Trophoblast cell (in vitro differentiated cells and primary cell): ENCODE data around the gene SPG21.

ENCODE experiments used
- DNase-seq, 2 donors: peaks; one replicate each; pipeline ENCODE4 v3.0.0-alpha.2; 2016
- H2AFZ ChIP-seq: 2 replicates; pipeline ENCODE4 v1.6.1; 2013; ENCODE audit warnings: low read length, moderate library complexity, mild to moderate bottlenecking; ENCODE audit not compliant: insufficient read depth, poor library complexity
- H2AK5ac ChIP-seq: 2 replicates; pipeline ENCODE4 v1.6.1; 2013; ENCODE audit warnings: mild to moderate bottlenecking, low read length
- H2BK120ac ChIP-seq: 2 replicates; pipeline ENCODE4 v1.6.1; 2013; ENCODE audit warnings: low read length, mild to moderate bottlenecking, moderate library complexity; ENCODE audit not compliant: insufficient read depth, poor library complexity
- H2BK12ac ChIP-seq: 2 replicates; pipeline ENCODE4 v1.6.1; 2013; ENCODE audit warnings: mild to moderate bottlenecking, low read length, moderate library complexity
- H2BK5ac ChIP-seq: 2 replicates; pipeline ENCODE4 v1.6.1; 2013; ENCODE audit warnings: low read length, low read depth, moderate library complexity, mild to moderate bottlenecking; ENCODE audit not compliant: poor library complexity
- H3K14ac ChIP-seq: 2 replicates; pipeline ENCODE4 v1.6.1; 2013; ENCODE audit warnings: mild to moderate bottlenecking, low read length
- H3K18ac ChIP-seq: 2 replicates; pipeline ENCODE4 v1.6.1; 2013; ENCODE audit warnings: mild to moderate bottlenecking, low read length
- H3K23ac ChIP-seq: 2 replicates; pipeline ENCODE4 v1.6.1; 2013; ENCODE audit warnings: low read length
- H3K27ac ChIP-seq: 2 replicates; pipeline ENCODE4 v1.5.1; 2013; ENCODE audit warnings: low read depth, mild to moderate bottlenecking, inconsistent platforms, low read length, moderate library complexity
- H3K27me3 ChIP-seq: 2 replicates; pipeline ENCODE4 v1.6.1; 2013; ENCODE audit warnings: inconsistent platforms, mild to moderate bottlenecking, low read length, moderate library complexity; ENCODE audit not compliant: insufficient read depth
- H3K36me3 ChIP-seq, 2 experiments: 1 replicate in 1 of 2; 2 replicates in 1 of 2; pipeline ENCODE4 v1.6.1; 2013; ENCODE audit warnings: low read length in 2 of 2, mild to moderate bottlenecking in 2 of 2, moderate library complexity in 1 of 2; ENCODE audit not compliant: insufficient read depth in 2 of 2, control insufficient read depth in 1 of 2
- H3K4ac ChIP-seq: 2 replicates; pipeline ENCODE4 v1.6.1; 2013; ENCODE audit warnings: low read depth, mild to moderate bottlenecking, low read length, moderate library complexity
- H3K4me1 ChIP-seq, 2 experiments: 1 replicate in 1 of 2; 2 replicates in 1 of 2; pipeline ENCODE4 v1.6.1; 2013; ENCODE audit warnings: low read length in 2 of 2, mild to moderate bottlenecking in 2 of 2, moderate library complexity in 1 of 2; ENCODE audit not compliant: insufficient read depth in 2 of 2, control insufficient read depth in 1 of 2
- H3K4me2 ChIP-seq: 2 replicates; pipeline ENCODE4 v1.6.1; 2013; ENCODE audit warnings: inconsistent platforms, mild to moderate bottlenecking, low read length, moderate library complexity
- H3K4me3 ChIP-seq: 2 replicates; pipeline ENCODE4 v1.5.1; 2013; ENCODE audit warnings: mild to moderate bottlenecking, low read depth, low read length, inconsistent platforms
- H3K79me1 ChIP-seq: one replicate; pipeline ENCODE4 v1.6.1; 2013; ENCODE audit warnings: low read length
- H3K79me2 ChIP-seq: 2 replicates; pipeline ENCODE4 v1.6.1; 2013; ENCODE audit warnings: low read length, mild to moderate bottlenecking; ENCODE audit not compliant: control insufficient read depth, insufficient read depth, poor library complexity
- H3K9ac ChIP-seq: 2 replicates; pipeline ENCODE4 v1.6.1; 2013; ENCODE audit warnings: mild to moderate bottlenecking, low read length
- H3K9me3 ChIP-seq: 2 replicates; pipeline ENCODE4 v1.6.1; 2013; ENCODE audit warnings: low read depth, mild to moderate bottlenecking, control low read depth, inconsistent platforms, low read length; ENCODE audit not compliant: insufficient read depth
- H4K12ac ChIP-seq: 2 replicates; pipeline ENCODE4 v1.6.1; 2013; ENCODE audit warnings: low read depth, mild to moderate bottlenecking, low read length, moderate library complexity
- H4K8ac ChIP-seq: 2 replicates; pipeline ENCODE4 v1.6.1; 2013; ENCODE audit warnings: low read depth, mild to moderate bottlenecking, low read length, moderate library complexity
- H4K91ac ChIP-seq: one replicate; pipeline ENCODE4 v1.6.1; 2013; ENCODE audit warnings: low read depth, mild to moderate bottlenecking, low read length, moderate library complexity
- WGBS: extraction: QIAGEN DNeasy Blood & Tissue Kit; methylation state at CpG from one replicate; pipeline ENCODE4 v1.1.7; 2013; ENCODE audit warnings: missing lambda C conversion rate; ENCODE audit not compliant: insufficient read length, insufficient coverage; ENCODE audit errors: extremely low coverage; 5-methylcytosine and 5-hydroxymethylcytosine counted together

SPG21 gene

DNA sequence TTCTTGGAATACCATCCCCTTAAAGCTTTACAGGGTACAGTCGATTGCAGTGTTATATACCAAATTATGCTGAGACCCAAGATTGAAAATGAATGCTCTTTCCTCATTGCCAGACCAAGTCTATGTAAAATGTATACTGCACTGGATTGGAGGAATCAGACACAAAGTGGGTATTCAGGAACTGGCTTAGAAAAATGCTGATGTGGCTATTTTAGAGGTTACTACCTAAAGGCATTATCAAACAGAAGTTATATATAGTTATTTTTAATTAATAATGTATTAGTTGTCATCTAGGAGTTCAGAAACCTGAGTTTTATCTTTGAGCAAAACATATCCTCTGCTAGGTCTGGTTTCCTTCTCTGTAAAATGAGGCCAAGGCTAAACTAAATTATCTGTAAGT lies 3.6 kb upstream of the SPG21 start:
- no peak overlapping the region for H2BK120ac ChIP-seq
- H3K18ac ChIP-seq, result no peak overlapping the region
- H3K4ac ChIP-seq, result no peak overlapping the region
- H3K9ac ChIP-seq, result no peak overlapping the region
- H3K36me3 ChIP-seq, result no peaks in the 10 kb centered on the region
- WGBS, result no CpG with 5 or more reads among the region's 1 CpG
- no peak overlapping the region for H2BK5ac ChIP-seq
- H2AK5ac ChIP-seq, result no peak overlapping the region
- H3K27ac ChIP-seq, result no peak overlapping the region
- H4K12ac ChIP-seq, result no peak overlapping the region
- no peaks in the 10 kb centered on the region for H3K9me3 ChIP-seq
- DNase-seq, result no peak
- H3K4me1 ChIP-seq, result no peaks in the 10 kb centered on the region
- no peak overlapping the region for H4K8ac ChIP-seq
- no peaks in the 10 kb centered on the region for H3K27me3 ChIP-seq
- peaks cover 7% of the 10 kb centered on the region for H3K79me2 ChIP-seq
- H3K4me3 ChIP-seq, result no peak overlapping the region
- H3K14ac ChIP-seq, result no peak overlapping the region
- no peak overlapping the region for H3K4me2 ChIP-seq
- H3K23ac ChIP-seq, result no peak overlapping the region
- H4K91ac ChIP-seq, result no peak overlapping the region
- H3K79me1 ChIP-seq, result peaks cover 8% of the 10 kb centered on the region
- no peak overlapping the region for H2BK12ac ChIP-seq
- H2AFZ ChIP-seq, result no peak overlapping the region

- H3K36me3 ChIP-seq, result peaks cover 0 to 2% of the 10 kb centered on the region in 2 experiments
- WGBS, result no CpG with 5 or more reads among the region's 2 CpGs
- H4K8ac ChIP-seq, result no peak overlapping the region
Measured at GRCh38 chr15:64991536-64992135, 1.9 kb upstream of the SPG21 start.

GRCh38 chr15:64990168-64990470 lies 405 bp upstream of the SPG21 start:
- no peak overlapping the region for H3K4ac ChIP-seq
- H2BK5ac ChIP-seq, result no peak overlapping the region
- no peak overlapping the region for H3K14ac ChIP-seq
- no CpG with 5 or more reads among the region's 9 CpGs for WGBS
- peak overlapping the region; percentile 11 for H3K9ac ChIP-seq
- H2BK120ac ChIP-seq, result peak overlapping the region; percentile 41
- H2AFZ ChIP-seq, result peak overlapping the region; percentile 20
- H3K27ac ChIP-seq, result peak overlapping the region; percentile 11
- peak overlapping the region; percentile 65 for H3K4me2 ChIP-seq
- H4K91ac ChIP-seq, result no peak overlapping the region
- no peak overlapping the region for H2BK12ac ChIP-seq
- peaks cover 0 to 2% of the 10 kb centered on the region in 2 experiments for H3K36me3 ChIP-seq
- H3K9me3 ChIP-seq, result no peaks in the 10 kb centered on the region
- H3K79me2 ChIP-seq, result peaks cover 9% of the 10 kb centered on the region
- H3K4me1 ChIP-seq, result peaks cover 0 to 3% of the 10 kb centered on the region in 2 experiments
- H3K23ac ChIP-seq, result no peak overlapping the region
- peak overlapping the region; percentile 51 for H3K4me3 ChIP-seq
- H2AK5ac ChIP-seq, result no peak overlapping the region
- DNase-seq, result no peak
- H3K27me3 ChIP-seq, result no peaks in the 10 kb centered on the region
- peak overlapping the region; percentile 3 for H4K8ac ChIP-seq
- H4K12ac ChIP-seq, result no peak overlapping the region
- H3K79me1 ChIP-seq, result peaks cover 8% of the 10 kb centered on the region
- H3K18ac ChIP-seq, result no peak overlapping the region

More at GRCh38 chr15:64991536-64992135, 1.9 kb upstream of the SPG21 start:
- H2BK120ac ChIP-seq, result no peak overlapping the region
- no peaks in the 10 kb centered on the region for H3K27me3 ChIP-seq
- H3K4me1 ChIP-seq, result no peaks in the 10 kb centered on the region
- H3K27ac ChIP-seq, result no peak overlapping the region
- H3K23ac ChIP-seq, result no peak overlapping the region
- H3K14ac ChIP-seq, result no peak overlapping the region
- peaks cover 8% of the 10 kb centered on the region for H3K79me1 ChIP-seq
- no peak overlapping the region for H4K12ac ChIP-seq
- no peak overlapping the region for H2AK5ac ChIP-seq
- H3K79me2 ChIP-seq, result peaks cover 7% of the 10 kb centered on the region
- H2BK12ac ChIP-seq, result no peak overlapping the region
- H4K91ac ChIP-seq, result no peak overlapping the region
- H3K9ac ChIP-seq, result no peak overlapping the region
- no peak overlapping the region for H2BK5ac ChIP-seq
- no peak overlapping the region for H3K4me3 ChIP-seq
- no peak overlapping the region for H3K4ac ChIP-seq
- no peaks in the 10 kb centered on the region for H3K9me3 ChIP-seq
- H2AFZ ChIP-seq, result no peak overlapping the region
- no peak for DNase-seq
- H3K18ac ChIP-seq, result no peak overlapping the region
- no peak overlapping the region for H3K4me2 ChIP-seq

DNA sequence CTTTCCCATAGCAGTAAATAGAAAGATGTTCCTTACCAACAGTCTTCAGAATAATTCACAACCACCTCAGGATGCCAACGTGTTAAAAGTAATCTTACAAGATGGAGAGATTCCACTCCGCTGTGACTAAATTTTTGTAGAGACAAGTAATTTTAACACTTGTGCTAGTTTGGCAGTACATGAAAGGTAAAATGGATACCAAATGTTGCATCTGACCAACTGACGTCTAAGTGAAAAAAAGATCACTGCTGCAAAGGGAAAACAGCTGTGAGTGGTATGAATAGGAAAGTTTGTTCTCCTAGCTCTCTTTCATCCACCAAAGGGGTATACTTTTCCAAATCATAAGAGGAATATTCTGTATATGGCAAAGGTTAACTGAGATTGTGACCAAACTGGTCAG lies 2.6 kb downstream of the SPG21 start:
- H2AFZ ChIP-seq, result no peak overlapping the region

More for the DNA sequence above, 2.6 kb downstream of the SPG21 start:
- no peak overlapping the region for H3K9ac ChIP-seq
- no CpG with 5 or more reads among the region's 3 CpGs for WGBS
- H3K79me1 ChIP-seq, result peaks cover 8% of the 10 kb centered on the region
- no peak overlapping the region for H2BK5ac ChIP-seq
- H3K9me3 ChIP-seq, result no peaks in the 10 kb centered on the region
- H3K4me2 ChIP-seq, result no peak overlapping the region
- no peak overlapping the region for H2BK12ac ChIP-seq
- peaks cover 9% of the 10 kb centered on the region for H3K79me2 ChIP-seq
- H3K27me3 ChIP-seq, result no peaks in the 10 kb centered on the region
- H3K14ac ChIP-seq, result no peak overlapping the region
- no peak overlapping the region for H4K91ac ChIP-seq
- no peak overlapping the region for H2AK5ac ChIP-seq
- no peak overlapping the region for H3K18ac ChIP-seq
- no peak for DNase-seq
- no peak overlapping the region for H3K27ac ChIP-seq
- H3K4ac ChIP-seq, result no peak overlapping the region
- H3K23ac ChIP-seq, result no peak overlapping the region
- peaks cover 4 to 6% of the 10 kb centered on the region in 2 experiments for H3K36me3 ChIP-seq
- H3K4me1 ChIP-seq, result peaks cover 0 to 3% of the 10 kb centered on the region in 2 experiments
- H4K12ac ChIP-seq, result no peak overlapping the region
- H3K4me3 ChIP-seq, result no peak overlapping the region
- H4K8ac ChIP-seq, result no peak overlapping the region
- H2BK120ac ChIP-seq, result no peak overlapping the region
